HepG2 (cell line): ENCODE results near the gene MIS18A. TPM values are rescaled to one million over a fixed set of nuclear protein-coding genes. Genes with fewer than 3 reads are reported as not detected.

ENCODE experiments used
- ATAC-seq: fragments of 200-7000 bp; cut with Tn5 transposase; 3 replicates; pipeline ENCODE4 v1.9.1; 2020; ENCODE audit warnings: mild to moderate bottlenecking, moderate library complexity
- BruUV-seq: library from RNA; stranded (reverse); fragments of 400-500 nt; replicated peaks from 2 replicates; lab custom pipeline; 2021; lab: Mats Ljungman, UMichigan
- CTCF ChIA-PET: fragments of 300-600 bp; formaldehyde crosslinking; extraction: SDS; loops from one replicate; lab custom pipeline; 2021; ENCODE audit warnings: low total read pairs, inconsistent platforms, low intra/inter-chr PET ratio; lab: Yijun Ruan, JAX
- POLR2A ChIA-PET: fragments of 350-600 bp; sonication (Branson Sonifier 250); formaldehyde crosslinking; loops from one replicate; lab custom pipeline; 2020; ENCODE audit warnings: antibody characterized with exemption, inconsistent platforms; lab: Yijun Ruan, JAX
- DNase-seq: peaks from one replicate; pipeline ENCODE4 v3.0.0-alpha.2; 2015; ENCODE audit warnings: low spot score
- FAIRE-seq: peaks from 3 replicates; lab custom pipeline; 2011; peaks lifted over from hg19 to GRCh38; lab: Jason Lieb, UNC
- H2AFZ ChIP-seq: one replicate; pipeline ENCODE4 v1.6.1; 2011; ENCODE audit warnings: low read length, inconsistent platforms
- H3K27ac ChIP-seq: fragments of 300-600 bp; 3 replicates; pipeline ENCODE4 v1.8.0; 2011; ENCODE audit warnings: mixed run types, mild to moderate bottlenecking, mixed read lengths, low read length, inconsistent platforms; ENCODE audit not compliant: insufficient read depth; ENCODE audit errors: extremely low read length
- H3K27me3 ChIP-seq, 2 experiments: fragments of 200-600 bp in 1 of 2; 2 replicates in 1 of 2; 3 replicates in 1 of 2; pipeline versions ENCODE4 v1.6.0 to v1.8.0; 2011; ENCODE audit warnings: low read length in 2 of 2, mild to moderate bottlenecking in 2 of 2, moderate library complexity in 2 of 2, inconsistent platforms in 1 of 2; ENCODE audit not compliant: insufficient read depth in 2 of 2, control insufficient read depth in 1 of 2
- H3K36me3 ChIP-seq, 2 experiments: fragments of 200-600 bp in 1 of 2; replicated peaks in 1 of 2; 2 replicates in 1 of 2; 3 replicates in 1 of 2; pipeline versions ENCODE4 v1.5.1 to v1.8.0; 2011; ENCODE audit warnings: low read length in 2 of 2, inconsistent platforms in 1 of 2; ENCODE audit not compliant: insufficient read depth in 2 of 2, control insufficient read depth in 1 of 2
- H3K4me1 ChIP-seq: 2 replicates; pipeline ENCODE4 v1.5.1; 2012; ENCODE audit warnings: low read length, inconsistent platforms; ENCODE audit not compliant: insufficient read depth
- H3K4me2 ChIP-seq: 2 replicates; pipeline ENCODE4 v1.6.0; 2011; ENCODE audit warnings: low read depth, low read length, inconsistent platforms
- H3K4me3 ChIP-seq, 3 experiments: fragments of 200-600 bp in 1 of 3; sonication (generic), shearing (Covaris generic) in 1 of 3; replicated peaks in 1 of 3; 2 replicates each; pipeline ENCODE4 v1.5.1; 2011 to 2016; ENCODE audit warnings: low read length in 3 of 3, inconsistent platforms in 2 of 3, low read depth in 2 of 3, mild to moderate bottlenecking in 2 of 3, control low read depth in 1 of 3, mixed read lengths in 1 of 3; ENCODE audit not compliant: insufficient read depth in 1 of 3
- H3K79me2 ChIP-seq: one replicate; pipeline ENCODE4 v1.6.1; 2011; ENCODE audit warnings: low read length, inconsistent platforms; ENCODE audit not compliant: insufficient read depth
- H3K9ac ChIP-seq: 2 replicates; pipeline ENCODE4 v1.6.0; 2011; ENCODE audit warnings: mild to moderate bottlenecking, low read depth, low read length, inconsistent platforms; ENCODE audit not compliant: insufficient read depth
- H3K9me3 ChIP-seq: 2 replicates; pipeline ENCODE4 v1.5.1; 2012; ENCODE audit warnings: mild to moderate bottlenecking, low read length
- H4K20me1 ChIP-seq: 2 replicates; pipeline ENCODE4 v1.6.0; 2011; ENCODE audit warnings: inconsistent platforms, mild to moderate bottlenecking, low read length, moderate library complexity; ENCODE audit not compliant: insufficient read depth
- ADNP ChIP-seq: sonication (generic); formaldehyde crosslinking; IDR thresholded peaks from 2 replicates; pipeline ENCODE4 v1.4.0; 2020; ENCODE audit warnings: missing genetic modification reagents
- AHDC1 ChIP-seq: sonication (generic); formaldehyde crosslinking; IDR thresholded peaks from 2 replicates; pipeline ENCODE4 v1.5.1; 2020; ENCODE audit warnings: mild to moderate bottlenecking, missing genetic modification reagents, borderline replicate concordance
- CCAR2 ChIP-seq: fragments of 200-400 bp; formaldehyde crosslinking; optimal IDR thresholded peaks from 2 replicates; pipeline ENCODE3; 2018; ENCODE audit warnings: low read depth, mild to moderate bottlenecking, low read length, moderate library complexity
- EHMT2 ChIP-seq: fragments of 200-600 bp; sonication (generic); IDR thresholded peaks from 2 replicates; pipeline ENCODE4 v1.7.0; 2017; ENCODE audit warnings: antibody characterized with exemption, low read depth, low read length, borderline replicate concordance
- HNF4A ChIP-seq: sonication (generic); formaldehyde crosslinking; IDR thresholded peaks from 2 replicates; pipeline ENCODE4 v1.4.0; 2020; ENCODE audit warnings: missing genetic modification reagents
- HNF4G ChIP-seq, 2 experiments: sonication (generic) in 1 of 2; formaldehyde crosslinking in 1 of 2; IDR thresholded peaks; 2 replicates each; pipeline versions ENCODE4 v1.4.0 to v1.6.1; 2011 to 2020; ENCODE audit warnings: borderline replicate concordance in 2 of 2, low read depth in 2 of 2, mild to moderate bottlenecking in 2 of 2, low read length in 1 of 2, missing genetic modification reagents in 1 of 2, moderate library complexity in 1 of 2
- JARID2 ChIP-seq: sonication (generic); formaldehyde crosslinking; IDR thresholded peaks from 2 replicates; pipeline ENCODE4 v1.8.1; 2023; ENCODE audit warnings: missing genetic modification reagents, inconsistent platforms; ENCODE audit not compliant: insufficient replicate concordance
- MYC ChIP-seq: sonication (generic); formaldehyde crosslinking; IDR thresholded peaks from 2 replicates; pipeline ENCODE4 v1.9.0; 2021; ENCODE audit warnings: missing genetic modification reagents, borderline replicate concordance
- NBN ChIP-seq: fragments of 450-650 bp; conservative IDR thresholded peaks from 2 replicates; pipeline ENCODE4 v1.6.1; 2017
- NRL ChIP-seq: sonication (generic); formaldehyde crosslinking; IDR thresholded peaks from 2 replicates; pipeline ENCODE4 v1.5.0; 2020; ENCODE audit warnings: missing genetic modification reagents, mild to moderate bottlenecking, moderate library complexity, borderline replicate concordance
- SALL1 ChIP-seq: sonication (generic); formaldehyde crosslinking; IDR thresholded peaks from 2 replicates; pipeline ENCODE4 v1.8.0; 2022; ENCODE audit warnings: mild to moderate bottlenecking, missing genetic modification reagents
- TRAFD1 ChIP-seq: sonication (generic); formaldehyde crosslinking; IDR thresholded peaks from 2 replicates; pipeline ENCODE4 v1.5.1; 2020; ENCODE audit warnings: missing genetic modification reagents, mild to moderate bottlenecking, borderline replicate concordance
- U2AF2 ChIP-seq: fragments of 200-400 bp; formaldehyde crosslinking; IDR thresholded peaks from 2 replicates; pipeline ENCODE4 v1.6.1; 2017; ENCODE audit warnings: low read depth, mild to moderate bottlenecking, low read length
- WIZ ChIP-seq: sonication (generic); formaldehyde crosslinking; IDR thresholded peaks from 2 replicates; pipeline ENCODE4 v1.5.1; 2020; ENCODE audit warnings: mild to moderate bottlenecking, missing genetic modification reagents
- ZFP1 ChIP-seq: IDR thresholded peaks from 2 replicates; pipeline ENCODE4 v1.6.1; 2016
- ZNF12 ChIP-seq: sonication (generic); formaldehyde crosslinking; IDR thresholded peaks from 2 replicates; pipeline ENCODE4 v1.5.0; 2020; ENCODE audit warnings: missing genetic modification reagents
- ZNF547 ChIP-seq: sonication (generic); formaldehyde crosslinking; IDR thresholded peaks from 2 replicates; pipeline ENCODE4 v1.5.1; 2020; ENCODE audit warnings: mild to moderate bottlenecking, missing genetic modification reagents
- ZNF713 ChIP-seq: sonication (generic); formaldehyde crosslinking; IDR thresholded peaks from 2 replicates; pipeline ENCODE4 v1.4.0; 2020; ENCODE audit warnings: mild to moderate bottlenecking, missing genetic modification reagents
- WGBS: methylation state at CpG from one replicate; pipeline ENCODE4 v1.1.6; 2017; ENCODE audit warnings: low lambda C conversion rate; 5-methylcytosine and 5-hydroxymethylcytosine counted together
- in situ Hi-C: cut with HindIII; loops from 2 replicates; pipeline ENCODE4 v1.10.0; 2017; ENCODE audit warnings: low pct_unique_long_range_greater_than_20kb; ENCODE audit not compliant: extremely low pct_ligation_motif_present
- intact Hi-C: fragments of 100-400 bp; cut with micrococcal nuclease; formaldehyde crosslinking; loops from one replicate; pipeline ENCODE4 v1.10.0; 2022; ENCODE audit not compliant: unreplicated experiment
- polyA plus RNA-seq, 8 experiments: library from polyadenylated mRNA; depleted of rRNA in 3 of 8; stranded (reverse) in 7 of 8; unstranded in 1 of 8; fragments of >200 nt; fragmentation: Illumina TruSeq in 4 of 8; extraction: Trizol in 4 of 8; gene quantifications; 2 replicates each; pipeline versions ENCODE4 v1.2.1 to v1.2.3, GENCODE V29; 2011 to 2016; ENCODE audit warnings: low read depth in 4 of 8, missing spikeins in 1 of 8, mixed read lengths in 1 of 8; ENCODE audit not compliant: insufficient read depth in 1 of 8
- total RNA-seq, 5 experiments: library from RNA; depleted of rRNA; stranded (reverse); fragments of >200 nt; fragmentation: Illumina TruSeq; extraction: Trizol; gene quantifications; 2 replicates each; pipeline ENCODE4 v1.2.3, GENCODE V29; 2016; ENCODE audit warnings: low read depth in 1 of 5
- TF ChIP-seq, protein P1 (sequence below): IDR thresholded peaks from 2 replicates; pipeline ENCODE4 v1.6.1; 2016; ENCODE audit warnings: missing genetic modification reagents, missing compliant biosample characterization

The MIS18A gene
- total and polyA plus RNA-seq, 2 of the 13 experiments (the other 11 are each of a cell fraction or from before 2014, with no cell fraction given) = 11.2 to 41.4 TPM

DNA sequence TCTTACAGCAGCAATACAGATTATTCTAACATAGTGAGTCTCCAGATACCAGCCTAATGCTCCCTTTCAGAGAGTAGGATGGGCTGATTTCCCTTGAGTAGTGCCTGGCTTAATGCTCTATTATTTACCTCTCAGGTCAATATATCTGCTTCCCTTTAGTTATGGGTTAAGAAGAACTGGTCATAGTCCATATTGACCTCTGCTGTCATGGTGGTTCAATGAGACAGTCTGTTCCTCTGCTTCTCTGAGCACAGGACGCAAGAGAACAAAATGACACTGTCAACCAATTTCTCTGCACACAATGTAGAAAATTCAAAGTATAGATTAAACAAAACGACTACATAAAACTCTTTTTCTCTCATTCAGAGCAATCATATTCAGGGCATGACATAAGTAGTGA is 22.7 kb upstream of the MIS18A start:
- Histone ChIP-seq H3K4me2 (peak overlapping the region; percentile 44), H3K27me3 (no peaks in the 10 kb centered on the region), H3K9me3 (no peaks in the 10 kb centered on the region), H3K9ac (no peak overlapping the region; the same call in 1 of the 2 replicates), H2AFZ (no peak overlapping the region), H3K36me3 (no peaks in the 10 kb centered on the region; a peak in 1 of 5 replicates), H3K4me1 (peaks cover 44% of the 10 kb centered on the region), H3K27ac (peak overlapping the region; percentile 49), H3K4me3 (no peak overlapping the region), H4K20me1 (no peaks in the 10 kb centered on the region), H3K79me2 (no peaks in the 10 kb centered on the region)
- no TSS peak for BruUV-seq
- ATAC-seq (peak; percentile 71), FAIRE-seq (peak; percentile 26), DNase-seq (peak; percentile 37)
- in situ Hi-C loops (no loop called here), intact Hi-C loops (no loop called here)
- WGBS = 20% methylated on average over 2 of the region's 2 CpGs
- ChIA-PET POLR2A (no interaction called here), CTCF (no interaction called here)
- TF ChIP-seq AHDC1 (CRISPR knock-in tag) (peak; percentile 55; the same call in 1 of the 2 replicates), ZNF12 (CRISPR knock-in tag) (no peak), EHMT2 (no peak), MYC (no peak), WIZ (CRISPR knock-in tag) (no peak), SALL1 (CRISPR knock-in tag) (peak; percentile 12; the same call in 1 of the 2 replicates), HNF4A (peak; percentile 56), ZFP1 (CRISPR knock-in tag) (no peak), NRL (CRISPR knock-in tag) (no peak), ZNF547 (CRISPR knock-in tag) (no peak), CCAR2 (no peak), U2AF2 (no peak), NBN (no peak), HNF4G (IDR thresholded peaks at IDR 0.05; ENCODE audit: borderline replicate concordance, low read depth, low read length) (0 out of 2 replicates have a peak, but pooled peaks have one; percentile 33), HNF4G (CRISPR knock-in tag; IDR thresholded peaks at IDR 0.05; ENCODE audit: borderline replicate concordance, low read depth) (no peak), TRAFD1 (CRISPR knock-in tag) (no peak), ZNF713 (CRISPR knock-in tag) (no peak), ADNP (no peak), JARID2 (CRISPR knock-in tag) (no peak)
- TF ChIP-seq, protein P1, sequence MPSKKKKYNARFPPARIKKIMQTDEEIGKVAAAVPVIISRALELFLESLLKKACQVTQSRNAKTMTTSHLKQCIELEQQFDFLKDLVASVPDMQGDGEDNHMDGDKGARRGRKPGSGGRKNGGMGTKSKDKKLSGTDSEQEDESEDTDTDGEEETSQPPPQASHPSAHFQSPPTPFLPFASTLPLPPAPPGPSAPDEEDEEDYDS (CRISPR knock-in tag) = no peak
